ENCODE measurements around the gene FAM107B. TPM values are rescaled to one million over a fixed set of nuclear protein-coding genes. Genes with fewer than 3 reads are reported as not detected.

FAM107B gene
- 2.4 and 27.2 TPM in 2 replicates for total RNA-seq

GRCh38 chr10:14774797-14775196 lies at the start of gene FAM107B:
Gene FAM107B, minus strand, starts transcription at chr10:14774897. Its CDS starts 234 bp downstream, at chr10:14774663.

Other genes starting within 250 kb of the FAM107B start
- gene CDNF, start 63.1 kb upstream of the FAM107B start, total RNA-seq: 0.09 and 4.8 TPM in 2 replicates
- gene HSPA14, start 63.4 kb upstream of the FAM107B start, total RNA-seq: 8.1 and 10.4 TPM in 2 replicates
- 10.7 and 11.1 TPM in 2 replicates for gene MSANTD7, start 63.4 kb upstream of the FAM107B start, total RNA-seq
- 3.2 and 6.8 TPM in 2 replicates for gene SUV39H2, start 104.0 kb upstream of the FAM107B start, total RNA-seq
- gene DCLRE1C, start 179.2 kb upstream of the FAM107B start, total RNA-seq: 2.9 and 5.5 TPM in 2 replicates
- gene MEIG1, start 184.5 kb upstream of the FAM107B start, total RNA-seq: not detected in 2 replicates